ENCODE results near the gene MBD3.

MBD3 gene

GRCh38 chr19:1634938-1635243 lies 42.2 kb upstream of the MBD3 start:
- TF ChIP-seq CTCF (IDR thresholded peaks at IDR 0.05; ENCODE audit: low read length) (no peak), EZH2 (IDR thresholded peaks at IDR 0.05; ENCODE audit: borderline replicate concordance, low read length) (no peak)
- H3K79me2 ChIP-seq (ENCODE audit: insufficient read depth, low read length): peaks cover 65% of the 10 kb centered on the region
- no peak overlapping the region for H3K9ac ChIP-seq (ENCODE audit: low read length)
- no peak overlapping the region for H3K4me2 ChIP-seq (ENCODE audit: low read length)
- H3K9me2 ChIP-seq (ENCODE audit: low read depth, low read length): no peaks in the 10 kb centered on the region
- H2AFZ ChIP-seq (ENCODE audit: low read length): no peak overlapping the region
- H3K36me3 ChIP-seq (ENCODE audit: insufficient read depth, low read length): peaks cover 99% of the 10 kb centered on the region
- H3K27ac ChIP-seq (ENCODE audit: low read depth, low read length, poor library complexity, severe bottlenecking): no peak overlapping the region
- H3K27me3 ChIP-seq (ENCODE audit: insufficient read depth, low read length): no peaks in the 10 kb centered on the region
- H3F3A ChIP-seq (ENCODE audit: insufficient read depth, low read length): peaks cover 6% of the 10 kb centered on the region; the same call in 1 of the 2 replicates
- H3K4me1 ChIP-seq (ENCODE audit: insufficient read depth, low read length, severe bottlenecking): peaks cover 15% of the 10 kb centered on the region
- H4K20me1 ChIP-seq (ENCODE audit: insufficient read depth, low read length): no peaks in the 10 kb centered on the region
- no peaks in the 10 kb centered on the region for H3K9me3 ChIP-seq (ENCODE audit: low read length)
- no peak overlapping the region for H3K4me3 ChIP-seq (ENCODE audit: low read depth, low read length, poor library complexity, severe bottlenecking)

GRCh38 chr19:1634242-1634937 lies 41.7 kb upstream of the MBD3 start:
- Histone ChIP-seq H3K36me3 (ENCODE audit: insufficient read depth, low read length) (peaks cover 99% of the 10 kb centered on the region), H4K20me1 (ENCODE audit: insufficient read depth, low read length) (no peaks in the 10 kb centered on the region), H3F3A (ENCODE audit: insufficient read depth, low read length) (peaks cover 6% of the 10 kb centered on the region; the same call in 1 of the 2 replicates), H3K4me1 (ENCODE audit: insufficient read depth, low read length, severe bottlenecking) (peaks cover 15% of the 10 kb centered on the region), H3K9ac (ENCODE audit: low read length) (no peak overlapping the region), H3K9me2 (ENCODE audit: low read depth, low read length) (no peaks in the 10 kb centered on the region), H3K27ac (ENCODE audit: low read depth, low read length, poor library complexity, severe bottlenecking) (no peak overlapping the region), H3K4me3 (ENCODE audit: low read depth, low read length, poor library complexity, severe bottlenecking) (no peak overlapping the region), H2AFZ (ENCODE audit: low read length) (no peak overlapping the region), H3K27me3 (ENCODE audit: insufficient read depth, low read length) (no peaks in the 10 kb centered on the region), H3K4me2 (ENCODE audit: low read length) (no peak overlapping the region), H3K9me3 (ENCODE audit: low read length) (no peaks in the 10 kb centered on the region), H3K79me2 (ENCODE audit: insufficient read depth, low read length) (peaks cover 60% of the 10 kb centered on the region)
- no peak for TF ChIP-seq EZH2 (IDR thresholded peaks at IDR 0.05; ENCODE audit: borderline replicate concordance, low read length)
- TF ChIP-seq CTCF (IDR thresholded peaks at IDR 0.05; ENCODE audit: low read length): no peak

- H3K79me2 ChIP-seq (ENCODE audit: insufficient read depth, low read length): peaks cover 49% of the 10 kb centered on the region
- H2AFZ ChIP-seq (ENCODE audit: low read length): no peak overlapping the region
- H4K20me1 ChIP-seq (ENCODE audit: insufficient read depth, low read length): no peaks in the 10 kb centered on the region
- H3K4me1 ChIP-seq (ENCODE audit: insufficient read depth, low read length, severe bottlenecking): peaks cover 15% of the 10 kb centered on the region
- H3F3A ChIP-seq (ENCODE audit: insufficient read depth, low read length): peaks cover 6% of the 10 kb centered on the region; the same call in 1 of the 2 replicates
- no peaks in the 10 kb centered on the region for H3K27me3 ChIP-seq (ENCODE audit: insufficient read depth, low read length)
- peak overlapping the region; percentile 51 for H3K27ac ChIP-seq (ENCODE audit: low read depth, low read length, poor library complexity, severe bottlenecking)
- H3K9ac ChIP-seq (ENCODE audit: low read length): no peak overlapping the region
- H3K9me2 ChIP-seq (ENCODE audit: low read depth, low read length): no peaks in the 10 kb centered on the region
- TF ChIP-seq CTCF (IDR thresholded peaks at IDR 0.05; ENCODE audit: low read length): no peak
- TF ChIP-seq EZH2 (IDR thresholded peaks at IDR 0.05; ENCODE audit: borderline replicate concordance, low read length): no peak
- H3K4me3 ChIP-seq (ENCODE audit: low read depth, low read length, poor library complexity, severe bottlenecking): no peak overlapping the region
- H3K36me3 ChIP-seq (ENCODE audit: insufficient read depth, low read length): peaks cover 94% of the 10 kb centered on the region
- no peak overlapping the region for H3K4me2 ChIP-seq (ENCODE audit: low read length)
- no peaks in the 10 kb centered on the region for H3K9me3 ChIP-seq (ENCODE audit: low read length)
Measured at GRCh38 chr19:1633269-1633826, 40.7 kb upstream of the MBD3 start.

Data from OCI-LY1 (cell line).